Caco-2 (cell line): Measurements from ENCODE around the gene TRAPPC4. TPM values are rescaled to one million over a fixed set of nuclear protein-coding genes. Genes with fewer than 3 reads are reported as not detected.

ENCODE experiments used
- BruUV-seq: library from RNA; stranded (reverse); fragments of 400-500 nt; replicated peaks from 2 replicates; lab custom pipeline; 2021; lab: Mats Ljungman, UMichigan
- CTCF ChIA-PET: fragments of 300-600 bp; sonication (Branson Sonifier 250); formaldehyde crosslinking; loops from one replicate; lab custom pipeline; 2022; ENCODE audit warnings: antibody characterized with exemption; lab: Charles Lee
- POLR2A ChIA-PET: fragments of 300-600 bp; sonication (Branson Sonifier 250); formaldehyde crosslinking; loops from one replicate; lab custom pipeline; 2022; ENCODE audit warnings: antibody characterized with exemption; lab: Charles Lee
- DNase-seq, 2 experiments: peaks; one replicate each; pipeline versions ENCODE4 v3.0.0 to v3.0.0-alpha.2; 2020 to 2022
- H3K27me3 ChIP-seq: replicated peaks from 2 replicates; pipeline ENCODE4 v1.6.0; 2011; ENCODE audit warnings: low read length; ENCODE audit not compliant: control insufficient read depth, insufficient read depth
- H3K36me3 ChIP-seq: 2 replicates; pipeline ENCODE4 v1.5.1; 2011; ENCODE audit warnings: low read length; ENCODE audit not compliant: control insufficient read depth, insufficient read depth
- H3K4me1 ChIP-seq: fragments of 250-450 bp; sonication (Bioruptor Pico); 2 replicates; pipeline ENCODE4 v1.5.1; 2020; ENCODE audit warnings: mild to moderate bottlenecking
- H3K4me3 ChIP-seq: 2 replicates; pipeline ENCODE4 v1.5.1; 2011; ENCODE audit warnings: low read depth, mild to moderate bottlenecking, control low read depth, low read length
- H3K9me3 ChIP-seq: fragments of 250-450 bp; sonication (Bioruptor Pico); 2 replicates; pipeline ENCODE4 v1.5.1; 2020; ENCODE audit warnings: mild to moderate bottlenecking, moderate library complexity
- H3K27ac Mint-ChIP-seq: one replicate; pipeline ENCODE4 v1.8.0; 2022; ENCODE audit warnings: mixed read lengths; ENCODE audit not compliant: unreplicated experiment
- H3K27me3 Mint-ChIP-seq: one replicate; pipeline ENCODE4 v1.8.0; 2022; ENCODE audit warnings: mixed read lengths; ENCODE audit not compliant: insufficient read depth, unreplicated experiment
- H3K36me3 Mint-ChIP-seq: one replicate; pipeline ENCODE4 v1.8.0; 2022; ENCODE audit warnings: mild to moderate bottlenecking, mixed read lengths; ENCODE audit not compliant: insufficient read depth, unreplicated experiment
- H3K4me1 Mint-ChIP-seq: one replicate; pipeline ENCODE4 v1.8.0; 2022; ENCODE audit warnings: low read depth, mixed read lengths; ENCODE audit not compliant: unreplicated experiment
- H3K4me3 Mint-ChIP-seq: one replicate; pipeline ENCODE4 v1.8.0; 2022; ENCODE audit warnings: mild to moderate bottlenecking, moderate library complexity, mixed read lengths; ENCODE audit not compliant: unreplicated experiment
- H3K9me3 Mint-ChIP-seq: one replicate; pipeline ENCODE4 v1.8.0; 2022; ENCODE audit warnings: mixed read lengths; ENCODE audit not compliant: unreplicated experiment
- intact Hi-C: fragments of 100-400 bp; cut with micrococcal nuclease; formaldehyde crosslinking; loops from one replicate; pipeline ENCODE4 v1.10.0; 2022; ENCODE audit not compliant: unreplicated experiment
- total RNA-seq: library from RNA; stranded (reverse); gene quantifications from 2 replicates; pipeline ENCODE4 v1.2.3, GENCODE V29; 2022
- TF ChIP-seq, protein P1 (sequence below), 2 experiments: fragments of 200-600 bp in 1 of 2; IDR thresholded peaks; 1 replicate in 1 of 2; 2 replicates in 1 of 2; pipeline versions ENCODE4 v1.5.1 to v1.8.0; 2011 to 2022; ENCODE audit warnings: antibody characterized with exemption in 1 of 2, control low read depth in 1 of 2, inconsistent platforms in 1 of 2, low read depth in 1 of 2, low read length in 1 of 2, mild to moderate bottlenecking in 1 of 2, moderate library complexity in 1 of 2; ENCODE audit not compliant: insufficient read depth in 1 of 2, severe bottlenecking in 1 of 2, unreplicated experiment in 1 of 2

TRAPPC4 gene
- total RNA-seq, 1 experiment from 2014 or later = 118 TPM

DNA sequence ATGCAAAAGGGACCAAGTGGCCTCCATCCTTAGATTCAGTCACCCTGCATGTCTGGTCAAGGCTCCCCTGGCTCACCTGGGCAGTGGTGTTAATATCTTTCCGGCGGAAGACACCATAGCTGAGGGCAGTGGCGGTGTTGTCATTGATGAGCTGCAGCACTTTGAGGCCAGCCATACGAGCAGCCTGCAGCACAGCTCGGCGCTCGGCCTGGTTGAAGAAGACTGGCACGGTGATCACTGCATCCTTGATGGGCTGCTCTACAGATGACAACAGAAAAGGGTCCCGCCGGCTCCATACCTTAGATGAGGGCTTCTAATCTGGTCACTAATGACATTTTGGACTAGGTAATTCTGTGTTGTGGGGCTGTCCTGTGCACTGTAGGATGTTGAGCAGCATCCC is 35.9 kb downstream of the TRAPPC4 start:
- no peak overlapping the region for H3K4me3 ChIP-seq
- Mint-ChIP-seq H3K36me3 (peaks cover 80% of the 10 kb centered on the region), H3K27me3 (no peaks in the 10 kb centered on the region), H3K9me3 (no peaks in the 10 kb centered on the region), H3K4me3 (peak overlapping the region; percentile 26), H3K27ac (no peak overlapping the region), H3K4me1 (peaks cover 20% of the 10 kb centered on the region)
- TF ChIP-seq, protein P1, sequence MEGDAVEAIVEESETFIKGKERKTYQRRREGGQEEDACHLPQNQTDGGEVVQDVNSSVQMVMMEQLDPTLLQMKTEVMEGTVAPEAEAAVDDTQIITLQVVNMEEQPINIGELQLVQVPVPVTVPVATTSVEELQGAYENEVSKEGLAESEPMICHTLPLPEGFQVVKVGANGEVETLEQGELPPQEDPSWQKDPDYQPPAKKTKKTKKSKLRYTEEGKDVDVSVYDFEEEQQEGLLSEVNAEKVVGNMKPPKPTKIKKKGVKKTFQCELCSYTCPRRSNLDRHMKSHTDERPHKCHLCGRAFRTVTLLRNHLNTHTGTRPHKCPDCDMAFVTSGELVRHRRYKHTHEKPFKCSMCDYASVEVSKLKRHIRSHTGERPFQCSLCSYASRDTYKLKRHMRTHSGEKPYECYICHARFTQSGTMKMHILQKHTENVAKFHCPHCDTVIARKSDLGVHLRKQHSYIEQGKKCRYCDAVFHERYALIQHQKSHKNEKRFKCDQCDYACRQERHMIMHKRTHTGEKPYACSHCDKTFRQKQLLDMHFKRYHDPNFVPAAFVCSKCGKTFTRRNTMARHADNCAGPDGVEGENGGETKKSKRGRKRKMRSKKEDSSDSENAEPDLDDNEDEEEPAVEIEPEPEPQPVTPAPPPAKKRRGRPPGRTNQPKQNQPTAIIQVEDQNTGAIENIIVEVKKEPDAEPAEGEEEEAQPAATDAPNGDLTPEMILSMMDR (IDR thresholded peaks at IDR 0.05; ENCODE audit: insufficient read depth in 1 of 2, low read depth in 1 of 2, low read length in 1 of 2, severe bottlenecking in 1 of 2, unreplicated experiment in 1 of 2) = no peak
- H3K4me1 ChIP-seq = peaks cover 10% of the 10 kb centered on the region
- no TSS peak for BruUV-seq
- CTCF ChIA-PET = interaction anchor here (1.3 kb wide), 1 partner anchor 31 kb away, joined by 3 read pairs; the partner anchor contains the start of gene HMBS
- POLR2A ChIA-PET = no interaction called here
- no peaks in the 10 kb centered on the region for H3K9me3 ChIP-seq
- peaks cover 15% of the 10 kb centered on the region for H3K36me3 ChIP-seq
- intact Hi-C loops = no loop called here
- no peak for DNase-seq
- no peaks in the 10 kb centered on the region for H3K27me3 ChIP-seq

DNA sequence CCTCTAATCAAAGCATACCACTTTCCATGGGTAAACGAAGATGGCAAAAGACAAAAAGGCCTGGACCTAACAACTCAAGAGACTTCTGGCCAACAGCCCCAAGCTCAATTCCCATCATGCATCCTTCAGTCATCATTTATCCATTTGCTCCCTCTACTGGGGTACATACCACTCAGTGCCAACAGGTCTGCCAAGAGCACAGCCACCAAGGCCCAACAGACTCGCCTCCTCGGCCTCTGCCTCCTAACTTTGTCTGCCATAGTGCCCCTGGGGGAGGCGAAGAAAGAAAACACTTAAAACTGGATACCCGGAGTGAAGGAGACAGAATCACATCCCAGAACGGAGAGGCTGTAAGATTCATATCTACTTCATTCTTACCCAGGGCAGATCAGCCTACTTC is 37.3 kb downstream of the TRAPPC4 start:
- TF ChIP-seq, protein P1 (IDR thresholded peaks at IDR 0.05; ENCODE audit: insufficient read depth in 1 of 2, low read depth in 1 of 2, low read length in 1 of 2, severe bottlenecking in 1 of 2, unreplicated experiment in 1 of 2) = peak in 1 of 2 experiments; percentile 7
- H3K4me3 Mint-ChIP-seq = peak overlapping the region; percentile 88
- H3K4me1 Mint-ChIP-seq = peaks cover 20% of the 10 kb centered on the region
- Histone ChIP-seq H3K4me1 (peaks cover 10% of the 10 kb centered on the region), H3K36me3 (peaks cover 15% of the 10 kb centered on the region), H3K27me3 (no peaks in the 10 kb centered on the region), H3K4me3 (peak overlapping the region; percentile 94), H3K9me3 (no peaks in the 10 kb centered on the region)
- no peaks in the 10 kb centered on the region for H3K27me3 Mint-ChIP-seq
- intact Hi-C loops = no loop called here
- no peak for DNase-seq
- H3K27ac Mint-ChIP-seq = peak overlapping the region; percentile 98
- BruUV-seq = no TSS peak
- H3K36me3 Mint-ChIP-seq = peaks cover 66% of the 10 kb centered on the region
- H3K9me3 Mint-ChIP-seq = no peaks in the 10 kb centered on the region
- POLR2A ChIA-PET = interaction anchor here (0.5 to 2.0 kb wide), 15 partner anchors 9 to 359 kb away, joined by 3 to 18 read pairs (median 4); partner anchors contain the start of genes CBL, DPAGT1, HMBS and SLC37A4
- CTCF ChIA-PET = interaction anchor here (0.6 to 3.5 kb wide), 5 partner anchors 12 to 150 kb away, joined by 3 to 25 read pairs (median 3); partner anchors contain the start of genes CBL, SLC37A4 and VPS11

DNA sequence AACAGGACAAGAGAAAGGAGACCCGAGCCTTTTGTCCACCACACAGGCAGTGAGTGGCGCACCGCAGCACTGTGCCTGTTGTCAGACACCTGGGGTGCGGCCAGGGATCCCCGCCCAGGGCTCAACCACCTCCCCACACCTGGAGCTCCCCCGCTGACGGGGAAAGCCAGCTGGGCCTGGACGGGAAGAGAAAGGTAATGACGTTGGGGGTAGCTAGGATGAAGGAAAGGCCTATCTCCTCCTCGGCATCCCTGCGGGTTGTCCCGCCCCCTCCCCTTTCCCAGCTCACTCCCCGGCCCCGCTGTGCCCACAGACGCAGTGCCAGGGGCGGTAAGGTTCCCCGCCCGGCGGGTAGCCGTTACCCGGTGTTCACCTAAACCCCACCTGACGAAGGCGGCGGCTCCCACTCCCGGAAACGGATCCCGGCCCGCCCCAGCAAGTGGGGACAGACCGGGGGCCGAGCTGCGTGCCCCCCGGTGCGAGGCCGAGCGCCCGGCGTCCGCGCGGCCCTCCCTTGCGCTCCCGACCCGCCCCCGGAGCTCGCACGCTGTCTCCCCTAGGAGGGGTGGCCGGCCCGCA is 37.9 kb downstream of the TRAPPC4 start:
- peak in 1 of 2 experiments; percentile 57 for DNase-seq
- Histone ChIP-seq H3K36me3 (peaks cover 15% of the 10 kb centered on the region), H3K9me3 (no peaks in the 10 kb centered on the region), H3K4me1 (peaks cover 10% of the 10 kb centered on the region), H3K27me3 (no peaks in the 10 kb centered on the region), H3K4me3 (peak overlapping the region; percentile 94)
- Mint-ChIP-seq H3K4me1 (peaks cover 20% of the 10 kb centered on the region), H3K9me3 (no peaks in the 10 kb centered on the region), H3K36me3 (peaks cover 60% of the 10 kb centered on the region), H3K27ac (peak overlapping the region; percentile 98), H3K4me3 (peak overlapping the region; percentile 88), H3K27me3 (no peaks in the 10 kb centered on the region)
- CTCF ChIA-PET = interaction anchor here (0.7 to 3.5 kb wide), 5 partner anchors 11 to 150 kb away, joined by 3 to 25 read pairs (median 3); partner anchors contain the start of genes CBL, NHERF4 and VPS11
- no TSS peak for BruUV-seq
- POLR2A ChIA-PET = interaction anchor here (0.5 to 2.0 kb wide), 18 partner anchors 9 to 1986 kb away, joined by 3 to 18 read pairs (median 4); partner anchors contain the start of genes CBL, DPAGT1, HMBS and SLC37A4
- TF ChIP-seq, protein P1 (IDR thresholded peaks at IDR 0.05; ENCODE audit: insufficient read depth in 1 of 2, low read depth in 1 of 2, low read length in 1 of 2, severe bottlenecking in 1 of 2, unreplicated experiment in 1 of 2) = no peak
- intact Hi-C loops = no loop called here
